Stimulated activated CD4-positive, alpha-beta T cell treated with anti-CD3 and anti-CD28 coated beads, Interleukin-1b, Interleukin-23, amount 100 ng/mL, for 1 hour (primary cell): ENCODE data around the gene SIRPA.

Experiments
- DNase-seq, 2 donors: peaks; one replicate each; pipeline ENCODE4 v3.0.0-alpha.2; 2020; ENCODE audit warnings: low read depth in 2 of 2

The SIRPA gene

DNA sequence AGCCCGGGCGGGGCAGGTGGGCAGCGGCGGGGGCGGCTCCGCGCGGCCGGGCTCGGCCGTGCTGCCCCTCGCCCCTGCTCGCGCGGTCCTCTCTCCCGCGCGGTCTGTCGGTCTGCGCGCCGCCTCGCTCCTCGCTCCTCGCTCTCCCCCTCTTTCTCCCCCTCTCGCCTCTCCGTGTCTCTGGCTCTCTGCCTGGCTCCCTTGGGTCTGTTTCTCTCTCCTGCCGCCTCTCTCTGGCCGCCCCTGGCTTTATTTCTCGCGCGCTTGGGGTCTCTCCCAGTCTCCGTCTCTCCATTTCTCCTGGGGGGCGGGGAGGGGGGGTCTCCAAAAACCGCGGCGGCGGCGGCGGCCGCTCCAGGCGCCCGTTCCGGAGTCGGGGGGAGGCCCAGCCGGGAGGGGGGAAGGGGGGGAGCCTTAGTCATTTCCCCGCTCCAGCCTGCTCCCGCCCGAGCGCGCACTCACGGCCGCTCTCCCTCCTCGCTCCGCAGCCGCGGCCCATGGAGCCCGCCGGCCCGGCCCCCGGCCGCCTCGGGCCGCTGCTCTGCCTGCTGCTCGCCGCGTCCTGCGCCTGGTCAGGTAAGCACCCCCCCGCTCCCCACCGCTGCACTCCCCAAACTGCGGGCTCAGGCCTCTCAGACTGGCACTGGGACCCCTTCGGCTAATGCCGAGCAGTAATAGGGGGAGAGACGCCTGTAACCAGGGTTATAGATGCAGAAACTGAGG lies at the start of gene SIRPA:
SIRPA (plus strand) TSS at position 457 of the 723 bp plus-strand sequence; CDS start at position 498, 41 bp downstream.
- no peak for DNase-seq

DNA sequence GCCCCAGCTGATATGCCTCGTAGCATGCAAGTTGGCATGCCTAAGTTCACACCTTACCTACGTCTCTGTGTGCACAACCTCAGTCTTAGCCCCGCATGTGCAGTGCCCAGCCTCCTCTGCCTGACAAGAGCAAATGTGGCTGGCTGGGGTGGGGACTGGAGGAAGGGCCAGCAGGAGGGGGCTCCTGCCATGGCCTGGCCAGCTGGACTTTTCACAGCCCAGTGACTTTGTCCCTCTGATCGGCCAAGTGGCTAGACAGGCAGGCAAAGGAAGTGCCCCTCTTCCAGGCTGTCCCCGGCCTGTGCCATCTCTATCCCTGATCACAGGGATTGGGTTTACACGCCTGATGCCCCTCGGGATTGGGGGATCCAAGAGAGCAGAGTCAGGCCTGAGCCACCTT lies 49.5 kb upstream of the SIRPA start:
- no peak for DNase-seq

DNA sequence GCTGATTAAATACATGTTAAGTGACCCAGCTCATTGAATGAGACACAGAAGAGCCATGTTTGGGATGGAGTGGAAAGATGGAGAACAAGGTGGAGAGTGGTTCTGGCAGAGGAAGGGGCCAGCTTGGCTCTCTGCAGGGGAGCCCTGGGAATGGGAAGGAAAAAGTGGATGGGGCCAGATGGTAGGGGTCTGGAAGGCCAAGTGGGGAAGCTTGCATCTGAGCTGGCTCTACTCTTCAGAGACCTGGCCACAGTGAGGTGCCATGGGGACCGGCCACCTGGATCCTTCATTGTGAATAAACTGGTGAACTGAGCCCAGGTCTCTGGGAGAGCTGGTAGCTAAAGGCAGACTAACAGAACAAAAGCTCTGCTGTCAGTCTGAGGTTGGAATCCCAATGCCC lies 48.9 kb upstream of the SIRPA start:
- no peak for DNase-seq

DNA sequence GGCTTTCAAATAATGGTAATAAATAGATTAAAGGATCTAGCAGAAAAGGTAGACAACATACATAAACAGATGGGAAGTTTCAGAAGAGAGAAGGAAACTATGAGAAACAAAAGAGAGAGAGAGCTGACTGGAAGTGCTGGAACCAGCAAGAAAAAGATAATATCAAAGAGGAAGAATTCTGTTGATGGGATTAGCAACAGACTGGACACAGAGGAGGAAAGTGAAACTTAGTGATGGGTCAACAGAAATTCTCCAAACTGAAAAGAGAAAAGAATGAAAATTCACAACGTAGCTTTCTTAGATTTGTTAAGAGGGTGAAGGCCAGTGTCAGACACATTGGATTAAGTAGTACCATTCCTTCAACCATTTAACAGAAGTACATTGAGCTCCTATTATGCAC lies 48.3 kb upstream of the SIRPA start:
- DNase-seq = no peak

DNA sequence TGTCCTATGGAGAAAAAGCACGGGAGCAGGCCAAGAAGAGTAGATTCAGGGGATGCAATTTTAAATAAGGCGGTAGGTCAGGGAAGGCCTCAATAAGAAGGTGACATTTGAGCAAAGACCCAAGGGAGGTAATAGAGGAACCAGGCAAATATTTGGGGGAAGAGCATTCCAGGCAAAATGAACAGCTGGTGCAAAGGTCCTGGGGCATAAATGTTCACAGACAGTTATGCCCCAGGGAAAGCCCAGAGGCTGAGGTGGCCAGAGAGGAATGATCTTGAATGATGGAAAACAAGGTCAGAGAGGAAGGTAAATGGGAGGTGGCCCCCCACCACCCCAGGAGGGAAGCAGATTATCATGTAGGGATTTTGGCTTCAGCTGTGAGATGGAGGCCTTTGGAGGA lies 47.4 kb upstream of the SIRPA start:
- DNase-seq = no peak

DNA sequence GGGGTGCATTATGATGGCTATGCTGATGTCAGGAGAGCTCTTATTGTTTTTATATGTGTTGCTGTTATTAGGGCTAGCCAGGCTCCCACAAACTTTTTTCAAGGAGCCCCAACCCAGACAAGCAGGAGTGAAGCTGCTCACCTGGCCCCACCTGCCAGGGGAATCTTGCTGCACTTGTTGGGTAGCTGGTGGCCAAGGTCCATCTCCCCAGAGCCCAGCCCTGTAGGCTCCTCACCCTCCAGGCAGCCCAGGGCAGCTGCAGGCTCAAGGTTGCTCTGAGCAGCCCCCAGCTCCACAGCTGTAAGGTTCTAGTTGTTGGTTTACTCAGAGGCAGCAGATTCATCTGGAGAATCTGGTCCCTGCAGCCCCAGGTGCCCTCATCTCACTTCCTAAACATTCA lies 46.8 kb upstream of the SIRPA start:
- no peak for DNase-seq

DNA sequence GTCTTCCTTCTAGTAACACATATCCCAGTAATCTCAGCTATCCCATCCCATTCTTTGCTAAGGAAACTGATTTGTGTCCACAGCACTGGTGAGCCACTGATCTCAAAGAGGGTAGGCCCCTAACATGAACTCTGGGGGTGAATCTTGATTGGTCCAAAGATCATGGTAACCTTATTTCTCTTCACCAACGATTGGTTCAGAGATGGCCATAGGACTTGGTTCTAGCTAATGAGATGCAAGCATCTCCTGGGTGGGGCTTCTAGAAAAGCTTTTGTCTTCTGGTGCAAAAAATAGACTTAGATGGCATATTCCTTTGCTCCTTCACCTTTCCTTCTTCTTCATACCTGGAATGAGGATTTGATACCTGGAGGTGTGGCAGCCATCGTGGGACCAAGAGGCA lies 43.8 kb upstream of the SIRPA start:
- no peak for DNase-seq

DNA sequence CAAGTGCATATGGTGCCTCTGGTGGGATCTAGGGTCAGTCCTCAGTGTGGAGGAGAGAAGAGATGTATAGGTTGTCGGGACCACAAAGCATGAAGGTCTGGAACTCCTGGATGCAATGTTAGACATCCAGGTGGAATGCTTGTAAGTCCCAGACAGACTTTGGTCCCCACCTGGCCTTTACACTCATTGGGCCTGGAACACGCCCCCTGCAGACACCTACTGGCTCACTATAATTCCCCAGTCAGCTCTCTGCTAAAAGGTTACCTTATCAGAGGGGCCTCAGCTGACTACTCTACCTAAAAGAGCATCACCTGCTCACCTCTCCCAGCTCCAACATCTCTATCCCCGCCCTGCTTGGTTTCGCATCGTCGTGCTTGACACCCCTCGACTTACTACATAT lies 41.7 kb upstream of the SIRPA start:
- DNase-seq = no peak

DNA sequence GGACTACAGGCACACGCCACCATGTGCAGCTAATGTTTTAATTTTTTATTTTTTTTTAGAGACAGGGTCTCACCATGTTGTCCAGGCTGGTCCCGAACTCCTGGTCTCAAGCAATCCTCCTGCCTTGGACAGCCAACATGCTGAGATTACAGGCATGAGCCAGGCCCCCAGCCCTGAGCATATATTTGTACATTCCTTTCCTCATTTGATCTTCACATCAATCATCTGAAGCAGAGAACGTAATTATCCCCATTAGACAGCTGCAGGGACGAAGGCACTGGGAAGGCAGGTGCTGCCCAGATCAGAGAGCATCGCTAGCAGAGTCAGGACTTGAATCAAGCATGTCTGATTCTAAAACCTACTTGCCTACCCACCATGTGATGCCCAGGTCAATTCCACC lies 41.0 kb upstream of the SIRPA start:
- no peak for DNase-seq

DNA sequence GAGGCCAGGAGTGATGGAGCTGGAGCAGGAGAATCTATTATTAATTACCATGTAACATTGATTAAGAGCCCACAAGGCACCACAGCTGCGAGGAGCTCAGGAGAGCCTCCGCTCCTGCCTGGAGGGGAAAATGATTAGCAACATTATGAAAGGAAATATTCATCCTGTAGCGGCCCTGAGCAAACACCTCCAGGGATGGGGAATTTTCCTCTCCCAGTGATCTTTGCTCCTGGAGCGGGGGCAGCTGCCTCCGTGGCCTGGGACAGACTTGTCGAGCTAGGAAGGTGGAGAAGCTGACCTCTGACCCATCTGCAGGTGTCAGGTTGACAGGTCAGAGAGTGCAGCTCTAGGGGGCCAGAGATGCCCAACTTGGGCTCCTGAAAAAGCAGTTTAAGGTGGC lies 40.1 kb upstream of the SIRPA start:
- no peak for DNase-seq

DNA sequence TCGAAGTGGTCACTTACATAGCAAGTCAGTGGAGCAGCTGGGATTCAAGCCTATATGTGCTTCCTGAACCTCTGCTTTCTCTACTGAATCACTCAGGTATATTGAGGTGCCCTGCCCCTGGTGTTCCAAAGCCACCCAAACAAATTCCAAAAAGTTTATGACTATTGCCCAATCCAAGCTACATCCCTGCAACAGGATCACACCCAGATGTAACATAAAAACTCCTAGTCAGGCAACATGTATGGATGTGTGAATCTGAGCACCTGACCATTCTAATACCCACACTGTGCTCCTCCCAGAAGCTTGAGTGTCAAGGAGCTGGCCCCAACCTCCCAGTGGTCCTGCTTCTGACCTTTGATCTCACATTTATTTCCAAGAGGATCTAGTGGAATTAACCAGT lies 39.5 kb upstream of the SIRPA start:
- no peak for DNase-seq

DNA sequence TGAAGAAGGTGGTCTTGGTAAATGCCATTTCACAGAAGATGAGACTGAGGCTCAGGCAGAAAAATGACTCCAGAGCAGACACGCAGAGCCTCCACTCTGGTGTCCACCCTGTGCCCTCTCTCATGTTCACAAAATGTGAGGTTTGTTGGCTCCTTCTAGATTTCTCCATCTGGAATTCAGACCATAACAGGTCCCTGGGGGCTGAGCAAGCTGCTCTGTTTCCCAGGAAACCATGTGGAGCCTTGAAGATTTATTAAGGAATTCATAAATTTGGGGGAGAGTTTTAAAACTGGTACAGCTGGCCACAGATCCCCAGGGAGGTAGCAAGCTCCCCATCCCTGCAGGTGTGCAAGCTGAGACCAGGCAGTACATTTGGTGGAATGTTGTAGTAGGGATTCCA lies 38.8 kb upstream of the SIRPA start:
- DNase-seq = no peak

DNA sequence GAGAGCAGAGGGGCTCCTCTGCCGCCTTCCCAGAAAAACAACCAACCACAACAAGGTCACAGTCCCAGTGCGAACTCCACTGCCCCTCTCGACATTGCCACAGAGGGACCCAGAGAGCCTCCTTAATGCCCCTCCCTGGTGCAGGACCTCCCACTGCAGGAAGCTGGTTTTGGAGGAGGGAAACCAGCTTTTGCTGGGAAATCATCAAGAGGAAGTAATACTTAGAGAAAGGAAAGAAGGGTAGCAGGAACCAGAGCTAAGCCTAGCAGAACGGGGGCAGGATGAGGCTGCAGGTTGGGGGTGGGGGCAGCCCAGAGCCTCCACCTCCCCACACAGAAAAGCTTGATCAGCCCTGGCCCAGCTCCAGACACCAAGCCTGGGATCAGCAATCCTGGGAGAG lies 37.7 kb upstream of the SIRPA start:
- DNase-seq = no peak

DNA sequence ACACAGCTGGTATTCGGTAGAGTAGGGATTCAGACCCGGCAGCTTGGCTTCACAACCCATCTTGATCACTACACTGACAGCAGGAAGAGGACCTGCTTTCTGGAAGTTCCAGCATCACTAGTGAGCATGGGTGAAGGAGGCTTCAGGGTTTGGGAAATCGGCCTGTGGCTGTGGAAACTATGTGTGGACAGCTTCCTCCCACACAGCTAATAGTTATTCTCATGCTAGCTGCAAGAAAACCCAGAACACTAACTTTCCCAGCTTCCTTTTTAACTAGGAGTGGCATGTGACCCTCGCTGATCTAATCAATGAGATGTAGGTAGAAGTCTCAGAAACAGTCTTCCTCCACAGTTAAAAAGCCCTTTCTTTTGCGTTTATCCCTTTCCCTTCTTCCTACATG lies 36.3 kb upstream of the SIRPA start:
- DNase-seq = no peak

DNA sequence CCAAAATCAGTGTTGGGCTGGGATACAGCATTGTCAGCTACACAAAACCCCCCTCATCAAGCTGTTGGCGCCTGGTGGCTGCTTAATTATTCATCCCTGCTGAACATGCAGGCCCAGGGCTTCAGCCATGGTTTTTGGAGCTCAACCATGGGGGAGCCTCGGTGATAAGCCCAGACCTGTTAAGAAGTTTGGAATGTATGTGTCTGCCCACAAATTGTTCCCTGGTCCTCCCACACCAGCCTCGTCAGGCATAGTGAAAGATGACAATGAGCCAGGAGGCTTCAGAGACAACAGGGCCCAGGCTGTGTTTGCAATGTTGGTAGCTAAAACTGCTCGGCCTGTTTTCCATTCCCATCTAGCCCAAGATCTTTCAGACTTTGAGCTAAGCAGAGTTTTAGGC lies 34.8 kb upstream of the SIRPA start:
- DNase-seq = no peak

DNA sequence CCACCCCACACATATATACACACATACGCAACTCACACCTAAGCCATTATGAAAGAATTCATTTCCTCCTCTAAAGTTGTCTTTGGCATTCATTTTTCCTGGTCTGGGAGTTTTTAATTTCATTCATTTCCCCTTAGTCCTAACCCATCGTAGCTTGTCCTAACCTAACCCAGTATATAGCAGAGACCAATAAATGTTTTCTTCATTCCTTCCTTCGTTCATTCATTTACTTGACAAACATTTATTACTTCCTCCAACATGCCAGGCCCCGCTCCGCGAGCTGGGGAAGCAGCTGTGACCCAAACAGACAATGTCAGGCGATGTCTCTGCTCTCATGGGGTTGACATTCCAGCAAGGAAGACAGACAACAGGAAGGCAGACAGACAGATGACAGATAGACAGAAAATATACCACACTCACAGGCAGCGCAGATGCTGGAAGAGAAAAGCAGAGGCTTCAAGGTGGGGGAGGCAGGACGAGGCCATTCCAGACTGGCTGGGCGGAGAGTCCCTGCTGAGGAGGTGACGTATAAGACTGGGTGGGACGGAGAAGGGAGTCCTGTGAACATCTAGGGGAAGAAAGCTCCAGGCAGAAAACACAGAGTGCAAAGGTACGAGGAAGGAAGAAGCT lies 33.7 kb upstream of the SIRPA start:
- no peak for DNase-seq

DNA sequence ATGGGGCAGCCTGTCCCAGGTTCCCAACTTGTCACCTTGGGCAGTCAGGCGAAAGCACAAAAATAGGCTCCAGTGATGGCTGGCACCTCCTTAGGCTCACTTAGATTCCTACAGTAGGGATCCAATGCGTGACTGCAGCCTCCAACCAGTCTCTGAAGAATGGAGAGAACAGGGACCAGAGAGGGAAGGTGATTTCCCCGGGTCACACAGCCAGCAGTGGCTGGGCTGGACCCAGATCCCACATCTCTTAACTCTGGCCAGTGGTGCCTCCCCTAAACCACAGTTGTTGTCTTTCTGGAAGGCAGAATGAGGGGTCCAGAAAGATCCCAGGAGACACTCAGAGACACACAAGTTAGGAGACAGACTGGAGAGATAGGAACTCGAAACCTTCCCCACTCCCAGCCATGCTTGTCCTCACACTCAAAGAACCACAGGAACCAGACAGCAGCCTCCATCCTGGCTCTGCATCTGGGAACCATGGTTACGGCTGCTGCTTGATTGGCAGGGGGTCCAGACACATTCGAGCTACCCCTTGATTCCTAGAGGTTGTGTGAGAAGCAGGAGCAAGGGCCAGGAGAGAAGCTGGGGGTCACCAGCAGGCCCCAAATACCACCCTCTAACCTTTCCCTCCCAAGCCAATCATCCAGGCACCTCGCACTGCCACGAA lies 33.1 kb upstream of the SIRPA start:
- no peak for DNase-seq

DNA sequence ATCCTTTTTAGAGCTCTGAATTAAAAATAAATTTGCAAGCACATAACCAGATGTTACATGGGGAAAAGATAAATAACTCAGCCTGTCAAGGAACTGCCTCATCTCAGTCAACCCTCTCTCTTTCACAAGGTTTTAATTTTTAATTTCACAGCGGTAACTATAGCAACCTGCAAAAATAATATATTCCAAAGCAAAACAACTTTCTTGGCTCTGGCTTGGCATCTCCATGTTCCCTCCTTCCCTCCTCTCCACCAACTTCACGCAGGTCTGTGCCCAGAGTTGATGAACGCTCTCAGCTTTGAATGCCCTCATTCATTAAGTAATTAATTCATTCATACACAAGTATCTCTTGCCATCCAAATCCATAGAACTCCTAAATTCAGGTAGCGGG lies 32.5 kb upstream of the SIRPA start:
- DNase-seq = no peak

DNA sequence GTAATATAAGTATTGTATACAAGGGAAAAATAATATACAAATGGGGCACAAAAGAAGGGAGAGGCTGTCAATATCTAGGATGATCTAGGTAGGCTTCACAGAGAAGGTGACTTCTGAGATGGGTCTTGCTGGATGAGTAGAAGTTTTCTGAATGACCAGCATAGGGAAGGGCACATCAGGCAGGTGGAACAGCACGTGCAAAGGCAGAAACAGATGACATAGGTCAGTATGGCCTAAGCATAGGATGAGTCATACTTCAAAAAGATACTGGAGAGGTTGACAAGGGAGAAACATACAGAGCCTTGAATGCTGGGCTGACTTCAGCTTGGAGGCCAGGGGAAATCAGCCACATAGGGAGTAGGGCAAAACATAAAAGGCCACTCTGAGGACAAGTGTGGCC lies 31.9 kb upstream of the SIRPA start:
- no peak for DNase-seq

DNA sequence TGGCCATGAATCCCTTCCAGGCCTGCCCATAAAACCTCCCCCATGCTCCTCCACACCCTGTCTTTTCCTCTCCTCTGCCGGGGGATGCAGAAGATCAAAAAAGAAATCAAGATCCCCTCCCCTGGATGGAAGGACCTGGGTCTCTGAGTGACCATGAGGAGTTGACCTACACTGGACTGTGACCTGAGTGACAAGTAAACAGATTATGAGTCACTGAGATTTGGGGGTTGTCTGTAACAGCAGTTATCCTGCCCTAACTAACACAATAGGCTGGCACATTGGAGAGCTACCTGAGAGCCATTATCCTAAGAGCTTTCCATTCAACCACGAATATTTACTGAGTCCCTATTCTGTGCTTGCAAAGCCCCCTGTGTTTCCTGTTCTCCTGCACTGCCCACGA lies 28.4 kb upstream of the SIRPA start:
- DNase-seq = no peak

DNA sequence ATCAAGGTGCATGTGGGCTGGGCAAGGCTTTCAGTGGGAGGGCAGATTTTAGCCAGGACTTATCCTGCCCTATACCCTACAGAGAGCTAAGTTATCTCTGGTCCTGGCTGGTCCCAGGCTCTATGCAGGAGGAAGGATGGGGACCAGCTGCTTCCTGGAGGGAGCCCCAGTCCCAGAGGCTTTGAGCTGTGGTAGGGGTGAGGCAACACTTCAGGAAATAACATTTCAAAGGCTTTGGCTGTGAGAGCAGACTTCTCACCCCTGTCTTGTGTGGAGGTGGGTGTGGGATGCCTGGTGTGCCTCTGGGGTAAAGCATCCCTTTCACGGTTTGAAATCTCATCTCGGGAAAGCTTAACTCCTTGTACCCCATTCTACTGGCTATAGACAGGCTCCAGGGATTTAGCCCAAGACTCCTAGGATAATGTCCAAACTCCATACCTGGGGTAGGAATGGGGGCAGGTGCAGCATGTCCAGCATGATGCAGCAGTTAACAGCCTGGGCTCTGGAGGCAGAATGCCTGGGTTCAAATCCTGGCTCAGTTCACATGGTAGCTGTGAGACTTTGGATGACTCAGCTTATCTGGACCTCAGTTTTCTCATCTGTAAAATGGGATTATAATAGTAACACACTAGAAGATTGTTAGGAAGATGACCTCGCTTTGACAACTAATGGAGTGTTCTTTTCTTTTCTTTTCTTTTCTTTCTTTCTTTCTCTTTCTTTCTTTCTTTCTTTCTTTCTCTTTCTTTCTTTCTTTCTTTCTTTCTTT lies 27.5 kb upstream of the SIRPA start:
- no peak for DNase-seq

DNA sequence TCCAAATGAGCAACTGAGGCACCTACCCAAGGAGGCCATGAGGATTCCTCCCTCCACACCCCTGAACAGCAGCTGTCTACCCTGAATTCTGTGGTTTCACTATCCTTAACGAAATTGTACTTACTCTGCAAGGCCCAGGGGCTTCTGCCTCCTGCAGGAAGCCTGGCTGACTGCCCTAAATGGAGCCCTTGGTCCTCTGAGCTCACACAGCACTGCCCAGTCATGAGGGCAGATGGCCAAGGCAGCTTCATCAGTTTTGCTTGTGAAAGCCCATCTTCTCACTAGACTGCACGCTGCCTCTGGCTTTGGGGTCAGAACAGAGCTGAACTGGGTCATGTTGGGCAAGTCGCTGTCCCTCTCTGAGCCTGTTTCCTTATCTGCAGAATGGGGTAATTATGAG lies 26.4 kb upstream of the SIRPA start:
- no peak for DNase-seq

DNA sequence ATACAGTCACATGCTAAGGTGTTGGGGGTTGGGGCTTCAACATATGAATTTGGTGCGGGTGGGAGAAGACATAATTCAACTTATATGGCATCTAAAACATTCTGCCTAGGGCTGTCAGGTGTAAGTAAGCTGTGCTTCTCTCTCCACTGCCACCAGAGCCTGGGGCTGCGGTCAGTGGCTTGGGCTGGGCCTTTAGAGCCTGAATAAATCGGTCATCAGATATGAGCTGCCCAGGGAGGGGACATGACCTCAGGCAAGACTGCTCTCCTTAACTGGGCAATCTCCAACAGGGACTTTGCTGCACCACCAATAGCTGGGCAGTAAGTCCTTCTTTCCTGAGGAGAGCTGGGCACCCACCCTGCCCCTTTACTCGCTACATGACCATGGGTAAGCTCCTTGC lies 24.9 kb upstream of the SIRPA start:
- no peak for DNase-seq
